Neural progenitor cell (in vitro differentiated cells): Measurements from ENCODE around the gene CCNY.

Source experiments
- CTCF ChIP-seq: fragments of 200-600 bp; sonication (generic); IDR thresholded peaks from 2 replicates; pipeline ENCODE4 v1.5.1; 2017; ENCODE audit warnings: antibody characterized with exemption, mild to moderate bottlenecking
- EZH2 ChIP-seq: fragments of 200-600 bp; sonication (generic); IDR thresholded peaks from 2 replicates; pipeline ENCODE4 v1.6.1; 2017; ENCODE audit warnings: antibody characterized with exemption, mild to moderate bottlenecking, moderate library complexity
- EZH2phosphoT487 ChIP-seq: fragments of 200-600 bp; sonication (generic); IDR thresholded peaks from 2 replicates; pipeline ENCODE4 v1.6.1; 2017; ENCODE audit warnings: antibody characterized with exemption

GRCh38 chr10:35466661-35467060 is 130.4 kb downstream of the CCNY start:
- TF ChIP-seq CTCF = no peak
- TF ChIP-seq EZH2 = no peak
- no peak for TF ChIP-seq EZH2phosphoT487
